ENCODE measurements around the gene MIS18BP1.
"Not testable (repeated sequence)": the region's sequence is repeated elsewhere in the genome, so short reads cannot be mapped to it uniquely, and the experiment has no call there.

Gene MIS18BP1

GRCh38 chr14:45253070-45253753 lies at the start of gene MIS18BP1:
Gene MIS18BP1, minus strand, starts transcription at chr14:45253202. Its CDS starts 5,916 bp downstream, at chr14:45247286.
- no peaks in the 10 kb centered on the region for H3K27me3 Mint-ChIP-seq
- peak within 1 kb of the TSS; percentile 82 for H3K27ac Mint-ChIP-seq
- peaks cover 10% of the 10 kb centered on the region for H3K9me3 Mint-ChIP-seq
- H3K4me1 Mint-ChIP-seq, result peaks cover 16% of the 10 kb centered on the region
- DNase-seq (ENCODE audit: low spot score in 2 of 2) (peak; percentile 85 to 92), ATAC-seq (ENCODE audit: low read depth) (peak; percentile 74)
- H3K4me3 Mint-ChIP-seq, result peak within 1 kb of the TSS; percentile 97
- peaks cover 4% of the 10 kb centered on the region for H3K36me3 Mint-ChIP-seq

- DNase-seq (ENCODE audit: low spot score in 2 of 2) (no peak), ATAC-seq (ENCODE audit: low read depth) (no peak)
- H3K4me1 Mint-ChIP-seq, result no peaks in the 10 kb centered on the region
Measured at GRCh38 chr14:45298423-45299117, 45.6 kb upstream of the MIS18BP1 start.

GRCh38 chr14:45294796-45295195 lies 41.8 kb upstream of the MIS18BP1 start:
- not testable (repeated sequence) for H3K4me3 Mint-ChIP-seq; H3K27me3 Mint-ChIP-seq; H3K27ac Mint-ChIP-seq; H3K9me3 Mint-ChIP-seq; DNase-seq (ENCODE audit: low spot score in 2 of 2); ATAC-seq (ENCODE audit: low read depth); H3K36me3 Mint-ChIP-seq; H3K4me1 Mint-ChIP-seq

More at GRCh38 chr14:45298423-45299117, 45.6 kb upstream of the MIS18BP1 start:
- no peaks in the 10 kb centered on the region for H3K27me3 Mint-ChIP-seq
- no peaks in the 10 kb centered on the region for H3K36me3 Mint-ChIP-seq
- no peak overlapping the region for H3K27ac Mint-ChIP-seq
- peaks cover 5% of the 10 kb centered on the region for H3K9me3 Mint-ChIP-seq
- H3K4me3 Mint-ChIP-seq, result no peak overlapping the region

DNA sequence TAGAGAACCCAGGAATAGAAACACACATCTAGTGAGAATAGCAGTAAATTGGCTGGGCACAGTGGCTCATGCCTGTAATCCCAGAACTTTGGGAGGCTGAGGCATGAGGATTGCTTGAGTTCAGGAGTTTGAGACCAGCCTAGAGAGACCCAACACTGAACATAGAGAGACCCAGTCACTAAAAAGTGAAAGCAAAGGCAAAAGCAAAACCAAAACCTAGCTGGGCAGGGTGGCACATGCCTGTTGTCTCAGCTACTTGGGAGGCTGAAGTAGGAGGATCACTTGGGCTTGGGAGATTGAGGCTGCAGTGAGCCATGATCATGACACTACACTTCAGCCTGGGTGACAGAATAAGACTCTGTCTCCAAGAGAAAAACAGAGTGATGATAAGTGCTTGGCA lies 37.5 kb upstream of the MIS18BP1 start:
- no peak overlapping the region for H3K27ac Mint-ChIP-seq
- H3K4me1 Mint-ChIP-seq, result no peaks in the 10 kb centered on the region
- H3K36me3 Mint-ChIP-seq, result peaks cover 1% of the 10 kb centered on the region
- peaks cover 8% of the 10 kb centered on the region for H3K27me3 Mint-ChIP-seq
- DNase-seq (ENCODE audit: low spot score in 2 of 2), result no peak
- no peak overlapping the region for H3K4me3 Mint-ChIP-seq
- ATAC-seq (ENCODE audit: low read depth), result no peak
- H3K9me3 Mint-ChIP-seq, result no peaks in the 10 kb centered on the region

DNA sequence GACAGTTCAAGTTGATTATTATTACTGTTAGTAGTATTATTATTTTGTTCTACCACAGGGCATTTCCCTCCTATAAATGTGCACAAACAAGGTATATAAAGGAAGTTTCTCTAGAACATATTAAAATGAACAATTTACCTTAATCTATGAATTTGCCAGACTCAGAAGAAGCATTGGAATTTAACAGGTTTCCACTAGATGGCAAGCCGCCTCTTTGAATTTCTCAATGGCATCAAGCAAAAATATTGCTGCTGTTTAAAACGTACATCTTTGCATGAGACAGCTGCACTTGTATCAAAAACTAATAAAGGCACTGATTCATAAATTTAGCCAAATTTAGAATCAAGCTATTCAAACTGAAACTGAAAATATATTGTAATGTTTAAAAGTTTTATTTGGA lies 34.6 kb upstream of the MIS18BP1 start:
- H3K27ac Mint-ChIP-seq, result no peak overlapping the region
- ATAC-seq (ENCODE audit: low read depth), result no peak
- H3K36me3 Mint-ChIP-seq, result peaks cover 2% of the 10 kb centered on the region
- H3K4me1 Mint-ChIP-seq, result no peaks in the 10 kb centered on the region
- no peaks in the 10 kb centered on the region for H3K9me3 Mint-ChIP-seq
- no peak for DNase-seq (ENCODE audit: low spot score in 2 of 2)
- H3K4me3 Mint-ChIP-seq, result no peak overlapping the region
- H3K27me3 Mint-ChIP-seq, result peaks cover 10% of the 10 kb centered on the region

- no peak for DNase-seq (ENCODE audit: low spot score in 2 of 2)
- Mint-ChIP-seq H3K27ac (no peak overlapping the region), H3K27me3 (peaks cover 16% of the 10 kb centered on the region), H3K4me3 (no peak overlapping the region), H3K4me1 (no peaks in the 10 kb centered on the region), H3K9me3 (peaks cover 10% of the 10 kb centered on the region), H3K36me3 (peaks cover 9% of the 10 kb centered on the region)
- ATAC-seq (ENCODE audit: low read depth), result no peak
Measured at GRCh38 chr14:45284802-45285201, 31.8 kb upstream of the MIS18BP1 start.

- H3K4me3 Mint-ChIP-seq; ATAC-seq (ENCODE audit: low read depth); DNase-seq (ENCODE audit: low spot score in 2 of 2); H3K27ac Mint-ChIP-seq; H3K4me1 Mint-ChIP-seq; H3K36me3 Mint-ChIP-seq: not testable (repeated sequence)
- Mint-ChIP-seq H3K9me3 (peaks cover 10% of the 10 kb centered on the region), H3K27me3 (peaks cover 12% of the 10 kb centered on the region)
Measured at GRCh38 chr14:45281731-45282400, 28.9 kb upstream of the MIS18BP1 start.

DNA sequence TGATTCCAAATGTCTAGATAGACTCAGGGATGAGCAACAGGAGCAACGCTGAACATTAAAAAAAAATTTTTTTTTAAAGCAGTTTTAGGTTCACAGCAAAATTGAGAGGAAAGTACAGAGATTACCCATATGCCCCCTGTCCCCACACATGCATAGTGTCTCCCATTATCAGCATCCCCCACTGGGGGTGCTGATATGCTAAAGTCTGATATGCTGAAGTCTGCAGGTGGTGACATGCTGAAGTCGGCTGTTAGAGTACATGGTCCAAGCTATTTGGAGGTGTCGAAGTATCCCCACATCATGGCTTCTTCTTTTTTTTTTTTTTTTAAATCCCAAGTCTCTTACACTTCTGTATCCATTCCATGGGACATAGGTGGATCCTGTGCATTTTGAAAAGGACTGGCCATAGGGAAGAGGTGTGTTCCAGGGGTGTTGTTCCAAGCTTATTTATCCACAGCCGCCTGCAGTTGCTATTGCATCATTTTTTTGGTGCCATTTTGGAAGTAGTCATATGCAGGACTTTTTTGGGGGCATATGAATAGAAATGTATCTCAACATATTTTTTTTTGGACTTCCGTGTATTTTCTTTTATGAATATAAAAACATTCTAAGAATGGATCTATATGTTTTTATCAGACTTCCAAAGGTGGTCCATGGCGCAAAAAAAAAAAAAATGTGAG lies 19.0 kb upstream of the MIS18BP1 start:
- Mint-ChIP-seq H3K27ac (no peak overlapping the region), H3K4me1 (no peaks in the 10 kb centered on the region), H3K4me3 (no peak overlapping the region), H3K36me3 (no peaks in the 10 kb centered on the region), H3K27me3 (no peaks in the 10 kb centered on the region), H3K9me3 (no peaks in the 10 kb centered on the region)
- DNase-seq (ENCODE audit: low spot score in 2 of 2), result no peak
- ATAC-seq (ENCODE audit: low read depth), result no peak

- Mint-ChIP-seq H3K36me3 (no peaks in the 10 kb centered on the region), H3K4me3 (no peak overlapping the region), H3K27me3 (no peaks in the 10 kb centered on the region), H3K4me1 (no peaks in the 10 kb centered on the region), H3K9me3 (no peaks in the 10 kb centered on the region), H3K27ac (no peak overlapping the region)
- DNase-seq (ENCODE audit: low spot score in 2 of 2), result no peak
- no peak for ATAC-seq (ENCODE audit: low read depth)
Measured at GRCh38 chr14:45270031-45270430, 17.0 kb upstream of the MIS18BP1 start.

GRCh38 chr14:45267071-45267470 lies 14.1 kb upstream of the MIS18BP1 start:
- no peak overlapping the region for H3K27ac Mint-ChIP-seq
- H3K4me3 Mint-ChIP-seq, result no peak overlapping the region
- no peak for DNase-seq (ENCODE audit: low spot score in 2 of 2)
- H3K27me3 Mint-ChIP-seq, result peaks cover 1% of the 10 kb centered on the region
- no peaks in the 10 kb centered on the region for H3K9me3 Mint-ChIP-seq
- H3K4me1 Mint-ChIP-seq, result no peaks in the 10 kb centered on the region
- H3K36me3 Mint-ChIP-seq, result no peaks in the 10 kb centered on the region
- no peak for ATAC-seq (ENCODE audit: low read depth)

- no peak for ATAC-seq (ENCODE audit: low read depth)
- H3K36me3 Mint-ChIP-seq, result peaks cover 10% of the 10 kb centered on the region
- H3K27ac Mint-ChIP-seq, result no peak overlapping the region
- no peak for DNase-seq (ENCODE audit: low spot score in 2 of 2)
- H3K4me3 Mint-ChIP-seq, result no peak overlapping the region
- H3K9me3 Mint-ChIP-seq, result peaks cover 17% of the 10 kb centered on the region
- no peaks in the 10 kb centered on the region for H3K4me1 Mint-ChIP-seq
- peaks cover 1% of the 10 kb centered on the region for H3K27me3 Mint-ChIP-seq
Measured at GRCh38 chr14:45262637-45263036, 9.6 kb upstream of the MIS18BP1 start.

DNA sequence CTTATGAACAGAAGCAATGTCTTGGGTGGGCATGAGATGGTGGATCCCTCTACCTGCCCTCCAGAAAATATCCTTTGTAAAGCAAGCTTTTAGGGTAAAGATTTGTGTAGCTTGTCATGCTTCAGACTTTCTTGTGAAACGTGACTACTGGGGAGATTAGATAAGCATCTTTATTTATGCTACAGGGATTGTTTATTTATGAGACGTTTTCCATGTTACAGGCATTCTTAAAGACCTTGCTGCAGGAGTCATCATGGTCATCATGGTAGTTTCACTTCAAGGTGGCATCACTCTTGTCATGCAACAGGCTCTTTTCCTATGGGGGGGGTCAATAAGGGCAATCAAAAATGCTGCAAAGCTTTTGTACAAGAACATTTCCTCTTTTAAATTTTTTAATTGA lies 8.2 kb upstream of the MIS18BP1 start:
- DNase-seq (ENCODE audit: low spot score in 2 of 2) (no peak), ATAC-seq (ENCODE audit: low read depth) (no peak)
- Mint-ChIP-seq H3K9me3 (peaks cover 24% of the 10 kb centered on the region), H3K27me3 (peaks cover 1% of the 10 kb centered on the region), H3K36me3 (peaks cover 10% of the 10 kb centered on the region), H3K4me3 (no peak overlapping the region), H3K27ac (no peak overlapping the region), H3K4me1 (no peaks in the 10 kb centered on the region)

DNA sequence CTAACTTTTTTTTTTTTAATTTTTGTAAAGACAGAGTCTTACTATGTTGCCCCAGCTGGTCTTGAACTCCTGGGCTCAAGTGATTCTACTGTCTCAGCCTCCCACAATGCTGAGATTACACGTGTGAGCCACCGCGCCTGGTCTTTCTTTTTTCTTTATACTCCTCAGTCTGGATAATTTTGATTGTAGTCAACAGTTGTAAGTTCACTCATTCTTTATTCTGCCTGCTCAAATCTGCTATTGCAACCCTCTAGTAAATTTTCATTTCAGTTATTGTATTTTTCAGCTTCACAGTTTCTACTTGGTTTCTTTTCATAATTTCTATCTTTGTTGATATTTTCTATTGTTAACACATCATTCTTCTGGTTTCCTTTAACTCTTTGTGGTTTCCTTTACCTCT lies 5.8 kb upstream of the MIS18BP1 start:
- Mint-ChIP-seq H3K4me3 (no peak overlapping the region), H3K27me3 (peaks cover 1% of the 10 kb centered on the region), H3K27ac (no peak overlapping the region), H3K4me1 (no peaks in the 10 kb centered on the region), H3K9me3 (peaks cover 24% of the 10 kb centered on the region), H3K36me3 (peaks cover 10% of the 10 kb centered on the region)
- DNase-seq (ENCODE audit: low spot score in 2 of 2) (no peak), ATAC-seq (ENCODE audit: low read depth) (no peak)

DNA sequence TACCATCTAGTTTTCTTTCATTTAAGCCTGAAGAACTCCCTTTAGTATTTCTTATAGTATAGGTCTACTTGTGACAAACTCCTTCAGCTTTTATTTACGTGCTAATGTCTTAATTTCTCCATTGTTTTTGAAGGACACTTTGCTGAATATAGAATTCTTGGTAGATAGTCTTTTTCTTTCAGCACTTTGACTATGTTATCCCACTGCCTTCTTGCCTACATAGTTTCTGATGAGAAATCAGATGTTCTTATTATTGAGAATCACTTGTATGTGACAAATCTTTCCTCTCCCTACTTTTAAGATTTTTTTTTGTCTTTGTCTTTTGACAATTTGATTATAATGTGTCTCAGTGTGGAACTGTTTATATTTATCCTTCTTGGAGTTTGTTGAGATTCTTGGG lies 5.1 kb upstream of the MIS18BP1 start:
- no peaks in the 10 kb centered on the region for H3K4me1 Mint-ChIP-seq
- peaks cover 10% of the 10 kb centered on the region for H3K36me3 Mint-ChIP-seq
- ATAC-seq (ENCODE audit: low read depth) (no peak), DNase-seq (ENCODE audit: low spot score in 2 of 2) (no peak)
- peaks cover 24% of the 10 kb centered on the region for H3K9me3 Mint-ChIP-seq
- peaks cover 1% of the 10 kb centered on the region for H3K27me3 Mint-ChIP-seq
- no peak overlapping the region for H3K27ac Mint-ChIP-seq
- H3K4me3 Mint-ChIP-seq, result no peak overlapping the region
